DMS 273 (cell line): Measurements from ENCODE around the gene KCTD13.
A peak's percentile ranks its signal among the peaks of the same experiment; 100 is the strongest.
"Not testable (repeated sequence)": the region's sequence is repeated elsewhere in the genome, so short reads cannot be mapped to it uniquely, and the experiment has no call there.

Experiments
- DNase-seq: peaks from one replicate; lab custom pipeline; 2025; ENCODE audit not compliant: unreplicated experiment; lab: John Stamatoyannopoulos, UW

KCTD13 gene

GRCh38 chr16:29908719-29909220 is 17.3 kb downstream of the KCTD13 start:
- DNase-seq = no peak

DNA sequence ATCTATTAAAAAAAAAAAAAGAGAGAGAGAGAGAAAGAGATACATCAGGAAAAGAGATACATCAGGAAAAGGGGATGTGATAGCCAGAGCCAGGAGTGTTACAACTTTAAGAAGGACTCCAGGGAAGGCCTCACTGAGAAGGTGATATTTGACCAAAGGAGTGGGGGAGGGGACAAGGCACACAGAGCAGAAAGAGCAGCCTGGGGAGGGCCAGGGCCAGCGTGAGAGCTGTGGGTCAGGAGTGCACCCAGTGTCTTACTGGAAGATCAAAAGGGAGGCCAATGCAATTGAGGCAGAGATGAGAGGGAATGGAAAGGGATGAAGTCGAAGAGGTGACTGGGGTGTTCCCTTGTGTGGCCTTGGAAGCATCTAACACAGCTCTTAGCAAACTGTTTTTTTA is 18.1 kb downstream of the KCTD13 start:
- no peak for DNase-seq

GRCh38 chr16:29906520-29907244 is 19.3 kb downstream of the KCTD13 start:
- DNase-seq = no peak

- no peak for DNase-seq
These were observed 20.4 kb downstream of the KCTD13 start for GRCh38 chr16:29905668-29906067.

GRCh38 chr16:29904947-29905346 is 21.1 kb downstream of the KCTD13 start:
- no peak for DNase-seq

DNA sequence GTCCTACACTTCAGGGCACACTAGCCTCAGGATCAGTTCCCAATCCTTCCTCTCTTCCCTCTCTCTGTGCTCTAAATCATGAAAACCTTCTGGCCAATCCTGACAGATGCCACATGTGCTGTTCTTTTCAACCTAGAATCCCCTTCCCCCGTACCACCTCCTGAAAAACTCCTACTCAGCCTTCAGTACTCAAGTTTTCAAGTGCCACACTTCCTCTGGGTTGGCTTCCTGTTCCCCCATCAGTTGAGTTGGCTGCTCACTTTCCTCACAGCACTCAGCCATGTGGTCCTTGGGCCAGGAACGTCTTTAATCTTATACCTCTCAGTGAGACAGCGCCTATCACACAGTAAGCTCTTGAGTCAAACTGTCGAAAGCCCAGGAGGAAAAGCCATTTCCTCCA is 22.4 kb downstream of the KCTD13 start:
- peak; percentile 30 for DNase-seq

DNA sequence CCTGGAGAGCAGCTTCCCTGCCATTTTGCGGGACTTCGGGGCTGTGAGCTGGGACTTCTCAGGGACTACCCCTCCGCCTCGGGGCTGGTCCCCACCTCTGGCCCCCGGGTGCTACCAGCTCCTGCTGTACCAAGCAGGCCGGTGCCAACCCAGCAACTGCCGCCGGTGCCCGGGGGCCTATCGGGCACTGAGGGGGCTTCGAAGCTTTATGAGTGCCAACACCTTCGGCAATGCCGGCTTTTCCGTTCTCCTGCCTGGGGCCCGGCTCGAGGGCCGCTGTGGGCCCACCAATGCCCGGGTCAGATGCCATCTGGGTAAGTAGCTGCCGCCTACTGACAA is 24.4 kb downstream of the KCTD13 start:
- DNase-seq = no peak

GRCh38 chr16:29900888-29901606 is 25.0 kb downstream of the KCTD13 start:
- DNase-seq = no peak

DNA sequence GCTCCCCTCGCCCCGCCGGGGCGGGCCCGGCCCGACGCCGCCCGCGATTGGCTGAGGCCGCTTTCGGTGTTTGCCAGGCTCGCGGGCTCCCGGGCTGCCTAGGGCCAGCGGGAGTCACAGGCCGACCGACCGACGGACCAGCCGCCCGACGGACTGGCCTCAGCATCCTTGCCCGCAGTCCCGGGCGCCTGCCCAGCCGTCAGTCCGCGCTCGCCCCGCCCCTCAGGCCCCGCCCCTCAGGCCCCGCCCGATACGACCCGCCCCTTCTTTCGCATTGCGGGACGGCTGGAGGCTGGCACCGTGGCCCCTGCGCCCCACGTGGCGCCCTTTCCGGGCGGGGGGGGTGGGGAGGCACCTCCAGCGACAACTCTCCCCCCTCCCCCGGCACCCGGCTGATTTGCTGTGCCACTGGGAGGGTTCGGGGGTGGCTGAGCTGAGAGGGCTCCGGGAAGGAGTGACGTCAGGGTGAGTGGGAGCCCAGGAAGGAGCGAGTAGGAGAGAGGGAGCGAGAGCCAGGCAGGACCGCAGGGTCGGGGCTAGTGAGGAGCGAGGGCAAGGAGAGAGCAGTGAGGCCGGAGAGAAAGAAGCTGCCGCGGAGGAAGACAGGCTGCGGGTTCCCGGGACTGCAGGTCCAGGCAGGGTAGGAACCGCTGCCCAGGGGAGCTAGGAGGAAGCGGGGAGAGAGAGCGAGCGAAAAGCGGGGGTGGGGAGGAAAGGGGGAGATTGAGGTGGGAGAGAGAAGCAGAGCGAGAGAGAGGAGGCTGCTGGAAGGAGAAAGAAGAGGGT is 25.7 kb downstream of the KCTD13 start, which contains the start of gene ASPHD1:
Gene ASPHD1 (plus strand): TSS at position 387 of the 786 bp plus-strand sequence. CDS start 484 bp downstream, outside the sequence.
- DNase-seq = peak; percentile 87

DNA sequence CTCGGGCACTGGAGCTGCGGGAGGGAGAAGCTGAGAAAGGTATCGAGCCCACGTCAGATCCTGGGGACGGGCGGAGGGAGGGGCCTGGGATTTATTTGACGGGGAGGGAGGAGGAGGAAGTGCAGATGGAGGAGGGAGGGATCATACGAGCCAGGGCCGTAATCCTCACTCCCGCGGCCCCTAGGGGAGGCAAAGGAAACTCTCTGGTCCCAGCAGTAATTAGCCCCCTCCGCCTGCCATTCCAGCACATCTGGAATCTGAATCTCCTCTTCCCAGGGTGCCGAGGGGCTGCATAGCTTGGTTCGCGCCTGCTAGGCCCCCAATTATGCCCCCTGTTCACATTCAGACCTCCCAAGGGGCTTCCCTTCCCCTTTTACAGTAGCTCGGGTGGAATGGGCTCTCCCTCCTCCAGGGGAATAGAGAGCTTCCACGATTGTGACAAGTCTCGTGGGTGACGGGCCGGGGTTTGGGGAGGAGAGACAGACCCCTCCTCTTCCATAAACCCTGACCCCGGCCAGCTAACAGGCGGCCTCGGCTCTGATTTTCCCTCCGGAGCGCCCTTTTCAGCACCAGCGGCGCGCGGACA is 26.4 kb downstream of the KCTD13 start, which contains the start of gene SEZ6L2:
Gene SEZ6L2 (minus strand): TSS at position 35 of the 586 bp plus-strand sequence. CDS start 531 bp downstream, outside the sequence.
- DNase-seq = peak; percentile 98

DNA sequence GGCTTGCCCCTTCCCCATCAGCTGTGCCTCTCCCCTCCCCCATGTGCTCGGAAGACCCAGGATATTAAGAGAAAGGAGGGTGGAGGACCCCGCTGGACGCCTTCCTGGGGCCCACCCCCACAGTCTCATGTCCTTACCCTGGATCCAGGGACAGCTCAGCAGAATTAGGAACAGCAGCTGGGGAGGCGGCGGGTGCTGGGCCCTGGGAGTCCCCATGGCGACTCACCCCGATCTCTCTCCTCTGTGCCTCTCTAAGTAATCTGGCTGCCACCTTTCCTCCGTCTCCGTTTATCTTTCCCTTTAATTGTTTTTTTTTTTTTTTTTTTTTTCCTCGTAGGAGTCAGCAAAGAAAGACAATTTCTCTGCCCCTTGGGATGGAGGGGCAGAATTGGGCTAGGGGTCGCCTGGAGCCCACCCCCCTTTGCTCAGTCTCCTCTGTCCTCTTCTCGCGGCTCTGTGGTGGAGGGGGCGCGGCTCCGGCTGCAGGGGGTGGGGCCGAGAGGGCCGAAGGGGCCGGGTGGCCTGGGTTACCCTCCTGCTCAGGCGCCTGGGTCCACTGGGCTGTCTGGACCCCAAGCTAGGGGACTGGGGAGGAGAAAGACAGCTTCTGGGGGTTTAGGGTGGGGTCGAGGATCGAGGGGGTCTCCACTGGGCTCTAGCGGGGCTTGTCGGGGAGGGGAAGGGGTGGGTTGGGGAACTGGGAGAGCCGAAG is 27.1 kb downstream of the KCTD13 start:
- DNase-seq = peak; percentile 85

DNA sequence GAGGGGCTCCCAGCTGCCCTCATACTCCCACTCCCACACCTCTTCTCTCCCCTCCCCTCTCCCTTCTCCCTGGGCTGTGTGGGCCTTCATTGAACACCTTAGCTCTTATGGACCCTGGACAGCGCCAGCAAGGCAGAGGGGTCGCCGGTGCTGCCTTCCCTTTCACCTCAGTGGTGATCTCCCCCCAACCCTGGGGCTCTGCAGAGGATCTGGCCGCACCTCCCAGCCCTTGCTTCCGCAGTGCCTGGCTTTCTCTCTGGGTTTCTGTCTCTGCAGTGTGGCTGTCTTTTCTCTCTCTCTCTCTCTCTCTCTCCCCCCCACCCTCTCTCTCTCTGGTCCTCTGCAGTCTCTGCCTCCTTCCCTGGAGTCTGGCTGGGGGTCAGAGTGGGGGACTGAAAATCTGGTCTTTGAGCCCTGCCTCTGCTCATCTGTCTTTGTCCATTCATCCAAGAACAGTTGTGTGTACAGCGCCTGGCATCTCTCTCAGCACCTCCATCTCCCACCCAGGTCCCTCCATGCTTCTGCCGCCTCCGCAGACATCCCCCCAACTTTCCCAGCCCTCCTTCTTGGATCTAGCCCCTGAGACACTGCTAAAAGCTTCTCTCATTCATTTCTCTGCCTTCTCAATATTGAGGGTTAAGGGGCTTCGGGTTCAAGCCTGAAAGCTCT is 27.8 kb downstream of the KCTD13 start:
- no peak for DNase-seq

DNA sequence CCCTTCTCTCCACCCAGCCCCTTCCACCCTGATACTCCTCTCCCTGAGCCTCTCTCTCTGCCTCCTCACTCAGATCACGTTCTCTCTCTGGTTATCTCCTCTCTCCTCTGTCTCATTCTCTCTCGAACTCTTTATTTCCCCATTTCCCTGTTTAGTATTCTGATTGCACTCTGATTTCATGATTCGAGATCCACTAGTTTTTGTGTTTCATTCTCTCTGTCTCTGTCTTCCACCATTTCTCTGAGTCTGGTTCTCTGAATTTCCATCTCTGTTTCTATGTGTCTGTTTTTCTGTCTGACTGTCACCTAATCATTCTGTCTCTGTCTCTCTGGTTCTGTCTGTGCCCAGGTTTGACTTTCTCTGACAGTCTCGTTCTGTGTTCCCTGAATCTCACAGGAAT is 28.7 kb downstream of the KCTD13 start:
- DNase-seq = no peak

DNA sequence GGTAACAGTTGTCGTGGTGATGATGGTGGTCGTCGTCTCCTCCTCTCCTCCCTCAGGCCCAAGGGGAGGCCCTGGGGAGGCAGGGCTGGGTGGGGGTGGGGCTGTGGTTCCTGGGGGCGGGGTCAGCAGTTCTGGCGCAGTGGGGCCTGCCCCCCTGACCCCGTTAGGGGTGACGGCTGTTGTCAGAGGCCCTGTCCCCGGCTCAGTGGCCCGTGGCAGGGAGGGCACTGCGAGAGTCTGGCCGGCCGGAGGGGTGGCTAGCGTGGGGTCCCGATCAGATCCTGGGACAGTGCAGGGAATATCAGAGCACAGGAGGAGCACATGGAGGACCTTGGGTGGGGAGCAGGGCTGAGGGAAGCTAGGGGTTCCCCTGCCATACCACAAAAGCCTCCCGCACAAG is 29.2 kb downstream of the KCTD13 start:
- no peak for DNase-seq

- no peak for DNase-seq
These were observed 31.7 kb downstream of the KCTD13 start for GRCh38 chr16:29894352-29894751.

DNA sequence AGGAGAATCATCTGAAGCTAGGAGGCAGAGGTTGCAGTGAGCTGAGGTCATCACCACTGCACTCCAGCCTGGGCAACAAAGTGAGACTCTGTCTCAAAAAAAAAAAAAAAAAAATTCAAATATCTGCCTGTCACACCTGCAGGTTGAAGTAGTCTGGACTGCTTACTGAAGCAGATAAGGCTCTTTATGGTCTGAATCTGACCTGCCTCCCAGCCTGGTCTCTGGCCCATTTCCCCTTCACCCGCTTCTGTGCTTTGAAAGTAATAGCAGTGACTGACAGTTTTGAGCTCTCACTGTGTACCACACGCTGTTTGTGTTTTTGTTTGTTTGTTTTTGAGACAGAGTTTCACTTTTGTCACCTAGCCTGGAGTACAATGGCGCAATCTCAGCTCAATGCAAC is 32.5 kb downstream of the KCTD13 start:
- no peak for DNase-seq

GRCh38 chr16:29892458-29892813 is 33.6 kb downstream of the KCTD13 start:
- DNase-seq = no peak

- no peak for DNase-seq
These were observed 34.2 kb downstream of the KCTD13 start for GRCh38 chr16:29891525-29892457.

DNA sequence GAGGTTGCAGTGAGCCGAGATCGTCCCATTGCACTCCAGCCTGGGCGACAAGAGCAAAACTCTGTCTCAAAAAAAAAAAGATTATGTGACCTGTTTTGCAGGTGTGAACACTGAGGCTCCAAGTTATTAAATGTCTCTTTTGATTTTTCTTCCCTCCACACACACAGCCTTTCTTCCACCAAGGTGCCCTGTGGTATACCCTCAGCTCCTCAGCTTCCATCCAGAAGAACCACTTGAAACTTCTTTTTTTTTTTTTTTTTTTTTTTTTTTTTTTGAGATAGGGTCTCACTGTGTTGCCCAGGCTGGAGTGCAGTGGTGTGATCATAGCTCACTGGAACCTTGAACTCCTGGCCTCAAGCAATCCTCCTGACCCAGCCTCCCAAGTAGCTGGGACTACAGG is 36.7 kb downstream of the KCTD13 start:
- not testable (repeated sequence) for DNase-seq
